ENCODE measurements around the gene PNPLA3. TPM values are rescaled to one million over a fixed set of nuclear protein-coding genes. Genes with fewer than 3 reads are reported as not detected.

Gene PNPLA3
- 1.0 and 1.4 TPM in 2 replicates for total RNA-seq

GRCh38 chr22:43923631-43924464 lies at the start of gene PNPLA3:
PNPLA3 (plus strand) TSS chr22:43923805; CDS start chr22:43923912, 107 bp downstream.
- Mint-ChIP-seq H3K36me3 (ENCODE audit: low read depth) (no peaks in the 10 kb centered on the region), H3K9me3 (no peaks in the 10 kb centered on the region), H3K4me1 (peaks cover 3% of the 10 kb centered on the region), H3K4me3 (peak within 1 kb of the TSS; percentile 79), H3K27me3 (peaks cover 15% of the 10 kb centered on the region), H3K27ac (peak within 1 kb of the TSS; percentile 73)
- intact Hi-C loops (cut with micrococcal nuclease) = no loop called here
- DNase-seq = peak; percentile 95

- DNase-seq = no peak
- Mint-ChIP-seq H3K27me3 (no peaks in the 10 kb centered on the region), H3K27ac (no peak overlapping the region), H3K4me3 (no peak overlapping the region), H3K36me3 (ENCODE audit: low read depth) (no peaks in the 10 kb centered on the region), H3K4me1 (no peaks in the 10 kb centered on the region), H3K9me3 (no peaks in the 10 kb centered on the region)
- intact Hi-C loops (cut with micrococcal nuclease) = no loop called here
Observed at GRCh38 chr22:43876866-43877509, 46.6 kb upstream of the PNPLA3 start.

- no peak overlapping the region for H3K27ac Mint-ChIP-seq
- no peak for DNase-seq
- no peaks in the 10 kb centered on the region for H3K27me3 Mint-ChIP-seq
- H3K4me3 Mint-ChIP-seq = no peak overlapping the region
- no peaks in the 10 kb centered on the region for H3K4me1 Mint-ChIP-seq
- intact Hi-C loops (cut with micrococcal nuclease) = no loop called here
- H3K9me3 Mint-ChIP-seq = no peaks in the 10 kb centered on the region
- H3K36me3 Mint-ChIP-seq (ENCODE audit: low read depth) = no peaks in the 10 kb centered on the region
Observed at GRCh38 chr22:43878079-43878795, 45.4 kb upstream of the PNPLA3 start.

- Mint-ChIP-seq H3K4me3 (no peak overlapping the region), H3K27ac (no peak overlapping the region), H3K27me3 (no peaks in the 10 kb centered on the region), H3K4me1 (no peaks in the 10 kb centered on the region), H3K9me3 (no peaks in the 10 kb centered on the region), H3K36me3 (ENCODE audit: low read depth) (no peaks in the 10 kb centered on the region)
- intact Hi-C loops (cut with micrococcal nuclease) = no loop called here
- no peak for DNase-seq
Observed at GRCh38 chr22:43878831-43879550, 44.6 kb upstream of the PNPLA3 start.

- Mint-ChIP-seq H3K27ac (no peak overlapping the region), H3K36me3 (ENCODE audit: low read depth) (no peaks in the 10 kb centered on the region), H3K27me3 (no peaks in the 10 kb centered on the region), H3K4me3 (no peak overlapping the region), H3K9me3 (no peaks in the 10 kb centered on the region), H3K4me1 (no peaks in the 10 kb centered on the region)
- DNase-seq = no peak
- intact Hi-C loops (cut with micrococcal nuclease) = no loop called here
Observed at GRCh38 chr22:43879901-43880540, 43.6 kb upstream of the PNPLA3 start.

GRCh38 chr22:43880541-43880991 lies 43.0 kb upstream of the PNPLA3 start:
- Mint-ChIP-seq H3K27ac (no peak overlapping the region), H3K27me3 (no peaks in the 10 kb centered on the region), H3K9me3 (no peaks in the 10 kb centered on the region), H3K36me3 (ENCODE audit: low read depth) (no peaks in the 10 kb centered on the region), H3K4me1 (no peaks in the 10 kb centered on the region), H3K4me3 (no peak overlapping the region)
- intact Hi-C loops (cut with micrococcal nuclease) = no loop called here
- DNase-seq = no peak

- Mint-ChIP-seq H3K27me3 (no peaks in the 10 kb centered on the region), H3K27ac (no peak overlapping the region)
Observed at GRCh38 chr22:43881091-43882061, 42.2 kb upstream of the PNPLA3 start.

GRCh38 chr22:43882122-43882767 lies 41.4 kb upstream of the PNPLA3 start:
- Mint-ChIP-seq H3K36me3 (ENCODE audit: low read depth) (no peaks in the 10 kb centered on the region), H3K4me1 (no peaks in the 10 kb centered on the region), H3K9me3 (no peaks in the 10 kb centered on the region), H3K27me3 (no peaks in the 10 kb centered on the region), H3K4me3 (no peak overlapping the region), H3K27ac (no peak overlapping the region)
- intact Hi-C loops (cut with micrococcal nuclease) = no loop called here
- no peak for DNase-seq

More at GRCh38 chr22:43881091-43882061, 42.2 kb upstream of the PNPLA3 start:
- intact Hi-C loops (cut with micrococcal nuclease) = no loop called here
- Mint-ChIP-seq H3K9me3 (no peaks in the 10 kb centered on the region), H3K36me3 (ENCODE audit: low read depth) (no peaks in the 10 kb centered on the region), H3K4me1 (no peaks in the 10 kb centered on the region), H3K4me3 (no peak overlapping the region)
- DNase-seq = no peak

- peak; percentile 86 for DNase-seq
- Mint-ChIP-seq H3K36me3 (ENCODE audit: low read depth) (no peaks in the 10 kb centered on the region), H3K9me3 (no peaks in the 10 kb centered on the region), H3K4me3 (no peak overlapping the region), H3K27ac (no peak overlapping the region), H3K27me3 (peaks cover 1% of the 10 kb centered on the region), H3K4me1 (no peaks in the 10 kb centered on the region)
- intact Hi-C loops (cut with micrococcal nuclease) = loop anchor here (1.0 kb wide), 1 partner anchor 63 kb away; no protein-coding TSS in a partner anchor
Observed at GRCh38 chr22:43883012-43883661, 40.5 kb upstream of the PNPLA3 start.

GRCh38 chr22:43883719-43884415 lies 39.7 kb upstream of the PNPLA3 start:
- no peaks in the 10 kb centered on the region for H3K4me1 Mint-ChIP-seq
- intact Hi-C loops (cut with micrococcal nuclease) = loop anchor here (1.0 kb wide), 1 partner anchor 62 kb away; no protein-coding TSS in a partner anchor
- no peak overlapping the region for H3K4me3 Mint-ChIP-seq
- no peak overlapping the region for H3K27ac Mint-ChIP-seq
- peaks cover 2% of the 10 kb centered on the region for H3K27me3 Mint-ChIP-seq
- no peaks in the 10 kb centered on the region for H3K9me3 Mint-ChIP-seq
- H3K36me3 Mint-ChIP-seq (ENCODE audit: low read depth) = no peaks in the 10 kb centered on the region
- DNase-seq = no peak

Measured in activated CD4-positive, alpha-beta T cell treated with anti-CD3 and anti-CD28 coated beads, Interleukin-2, amount 10 ng/mL, durations not matched to agents 24 days and 14 days (primary cell).